Stimulated activated CD4-positive, alpha-beta T cell treated with anti-CD3 and anti-CD28 coated beads, Interleukin-15, amount 100 ng/mL, for 48 hours (primary cell): ENCODE measurements around the gene TSPAN15.

Source experiments
- DNase-seq, 2 donors: peaks; one replicate each; pipeline ENCODE4 v3.0.0-alpha.2; 2020; ENCODE audit warnings: low read depth in 2 of 2

The TSPAN15 gene

GRCh38 chr10:69549959-69550358 lies 98.7 kb downstream of the TSPAN15 start:
- DNase-seq, result no peak

- no peak for DNase-seq
Observed at GRCh38 chr10:69552268-69552667, 101.0 kb downstream of the TSPAN15 start.

- no peak for DNase-seq
Observed at GRCh38 chr10:69553328-69553727, 102.1 kb downstream of the TSPAN15 start.

- no peak for DNase-seq
Observed at GRCh38 chr10:69554611-69555010, 103.3 kb downstream of the TSPAN15 start.
